GM12878 (cell line): Measurements from ENCODE around the gene MRPL34. TPM values are rescaled to one million over a fixed set of nuclear protein-coding genes. Genes with fewer than 3 reads are reported as not detected.

Experiments
- ATAC-seq: fragments of 200-7000 bp; cut with Tn5 transposase; 3 replicates; pipeline ENCODE4 v1.9.1; 2020; ENCODE audit warnings: mild to moderate bottlenecking, moderate library complexity
- BruUV-seq: library from RNA; stranded (reverse); fragments of 400-500 nt; replicated peaks from 2 replicates; lab custom pipeline; 2021; lab: Mats Ljungman, UMichigan
- CTCF ChIA-PET: fragments of 300-600 bp; sonication (Branson Sonifier 250); formaldehyde crosslinking; extraction: SDS; loops from one replicate; lab custom pipeline; 2021; ENCODE audit warnings: inconsistent platforms; lab: Yijun Ruan, JAX
- POLR2A ChIA-PET: fragments of 350-600 bp; formaldehyde crosslinking; extraction: SDS; loops from one replicate; lab custom pipeline; 2021; ENCODE audit warnings: inconsistent platforms; lab: Charles Lee
- RAD21 ChIA-PET: fragments of 300-600 bp; sonication (Branson Sonifier 250); formaldehyde crosslinking; loops from one replicate; lab custom pipeline; 2023; ENCODE audit warnings: antibody characterized with exemption; ENCODE audit not compliant: unreplicated experiment; lab: Charles Lee
- SMC1A ChIA-PET: fragments of 300-600 bp; sonication (Branson Sonifier 250); formaldehyde crosslinking; loops from one replicate; lab custom pipeline; 2023; ENCODE audit not compliant: unreplicated experiment, uncharacterized antibody; lab: Charles Lee
- DNase-seq: peaks from one replicate; pipeline ENCODE4 v3.0.0-alpha.2; 2011; ENCODE audit warnings: low read depth, low spot score
- FAIRE-seq: peaks from 3 replicates; lab custom pipeline; 2011; peaks lifted over from hg19 to GRCh38; lab: Jason Lieb, UNC
- H2AFZ ChIP-seq: 2 replicates; pipeline ENCODE4 v1.6.0; 2011; ENCODE audit warnings: low read depth, low read length, control low read depth; ENCODE audit not compliant: control insufficient read depth
- H3K27ac ChIP-seq: 2 replicates; pipeline ENCODE4 v1.5.1; 2011; ENCODE audit warnings: control low read depth; ENCODE audit not compliant: control insufficient read depth, insufficient read depth
- H3K27me3 ChIP-seq, 2 experiments: replicated peaks in 1 of 2; 2 replicates each; pipeline versions ENCODE4 v1.6.0 to v1.6.1; 2011; ENCODE audit warnings: low read length in 1 of 2; ENCODE audit not compliant: control insufficient read depth in 2 of 2, insufficient read depth in 2 of 2
- H3K36me3 ChIP-seq, 2 experiments: 2 replicates each; pipeline ENCODE4 v1.5.1; 2011; ENCODE audit warnings: low read length in 1 of 2; ENCODE audit not compliant: control insufficient read depth in 2 of 2, insufficient read depth in 2 of 2
- H3K4me1 ChIP-seq: 2 replicates; pipeline ENCODE4 v1.6.1; 2011; ENCODE audit warnings: mild to moderate bottlenecking, low read length, moderate library complexity, mixed read lengths; ENCODE audit not compliant: control insufficient read depth, insufficient read depth
- H3K4me2 ChIP-seq: 2 replicates; pipeline ENCODE4 v1.6.0; 2011; ENCODE audit warnings: control low read depth; ENCODE audit not compliant: control insufficient read depth, insufficient read depth
- H3K4me3 ChIP-seq: fragments of 200-600 bp; sonication (generic); 2 replicates; pipeline ENCODE4 v1.5.1; 2016
- H3K79me2 ChIP-seq: 2 replicates; pipeline ENCODE4 v1.6.0; 2011; ENCODE audit warnings: low read length; ENCODE audit not compliant: control insufficient read depth, insufficient read depth
- H3K9ac ChIP-seq: 2 replicates; pipeline ENCODE4 v1.8.0; 2011; ENCODE audit warnings: low read length, control low read depth, mixed read lengths; ENCODE audit not compliant: control insufficient read depth, insufficient read depth
- H3K9me3 ChIP-seq: replicated peaks from 3 replicates; pipeline ENCODE4 v1.5.1; 2011; ENCODE audit warnings: mild to moderate bottlenecking, low read length; ENCODE audit not compliant: control insufficient read depth, insufficient read depth
- H4K20me1 ChIP-seq: 2 replicates; pipeline ENCODE4 v1.6.0; 2011; ENCODE audit not compliant: control insufficient read depth, insufficient read depth
- BACH1 ChIP-seq: fragments of 450-650 bp; IDR thresholded peaks from 2 replicates; pipeline ENCODE4 v1.6.1; 2017; ENCODE audit warnings: mild to moderate bottlenecking, borderline replicate concordance
- BCL11A ChIP-seq: IDR thresholded peaks from 2 replicates; pipeline ENCODE4 v1.6.1; 2011; ENCODE audit warnings: low read depth, low read length
- EZH2 ChIP-seq: IDR thresholded peaks from 2 replicates; pipeline ENCODE4 v1.6.1; 2012; ENCODE audit warnings: low read depth, mild to moderate bottlenecking, control low read depth, inconsistent platforms, low read length, borderline replicate concordance; ENCODE audit not compliant: control insufficient read depth
- IKZF1 ChIP-seq: fragments of 450-650 bp; conservative IDR thresholded peaks from 2 replicates; pipeline ENCODE4 v1.6.1; 2017; ENCODE audit warnings: antibody characterized with exemption, mild to moderate bottlenecking
- IRF4 ChIP-seq: IDR thresholded peaks from 2 replicates; pipeline ENCODE4 v1.6.1; 2011; ENCODE audit warnings: low read depth, low read length
- RAD21 ChIP-seq: IDR thresholded peaks from 2 replicates; pipeline ENCODE4 v1.6.1; 2011; ENCODE audit warnings: mild to moderate bottlenecking, low read depth, low read length, moderate library complexity; ENCODE audit not compliant: insufficient read depth
- RAD51 ChIP-seq: fragments of 450-650 bp; IDR thresholded peaks from 2 replicates; pipeline ENCODE4 v1.6.1; 2016; ENCODE audit warnings: moderate library complexity, mild to moderate bottlenecking, inconsistent platforms
- TAF1 ChIP-seq: IDR thresholded peaks from 2 replicates; pipeline ENCODE4 v1.6.1; 2011; ENCODE audit warnings: mild to moderate bottlenecking, low read depth, low read length, borderline replicate concordance
- whole genome bisulfite sequencing: methylation state at CpG from one replicate; pipeline ENCODE4 v1.1.6; 2016; ENCODE audit warnings: low lambda C conversion rate; ENCODE audit not compliant: insufficient replicate concordance, insufficient coverage; ENCODE audit errors: missing lambda C conversion rate; 5-methylcytosine and 5-hydroxymethylcytosine counted together
- in situ Hi-C: fragments of 300-500 bp; cut with MboI; formaldehyde crosslinking; loops from 9 replicates; pipeline ENCODE4 v1.14.3; 2018; ENCODE audit warnings: mixed read lengths
- intact Hi-C: fragments of 100-400 bp; cut with micrococcal nuclease; formaldehyde crosslinking; loops from one replicate; pipeline ENCODE4 v1.14.2; 2022; ENCODE audit not compliant: unreplicated experiment
- polyA plus RNA-seq, 11 experiments: library from polyadenylated mRNA; depleted of rRNA in 4 of 11; unstranded in 6 of 11; stranded (reverse) in 5 of 11; fragments of >200 nt; fragmentation: Nextera tagmentation in 4 of 11; fragmentation: Illumina TruSeq in 1 of 11; extraction: Ambion mirVana in 4 of 11; extraction: Trizol in 1 of 11; gene quantifications; 1 replicate in 1 of 11; 2 replicates in 10 of 11; pipeline versions ENCODE4 v1.2.1 to v1.2.3, GENCODE V29; 2011 to 2016; ENCODE audit warnings: inconsistent platforms in 2 of 11, missing spikeins in 2 of 11, low read depth in 1 of 11
- total RNA-seq, 4 experiments: library from RNA; depleted of rRNA in 3 of 4; stranded (reverse); fragments of >200 nt in 3 of 4; fragmentation: Illumina TruSeq in 1 of 4; extraction: Trizol in 1 of 4; gene quantifications; 2 replicates each; pipeline versions ENCODE4 v1.2.1 to v1.2.3, GENCODE V29; 2013 to 2021
- TF ChIP-seq, protein P1 (sequence below): fragments of 450-650 bp; IDR thresholded peaks from 2 replicates; pipeline ENCODE4 v1.6.1; 2017; ENCODE audit warnings: antibody characterized with exemption, mild to moderate bottlenecking, moderate library complexity
- TF ChIP-seq, protein P2 (sequence below): IDR thresholded peaks from 2 replicates; pipeline ENCODE4 v1.6.1; 2012; ENCODE audit warnings: low read depth, low read length, improper control_type of control experiment
- TF ChIP-seq, protein P3 (sequence below): fragments of 150-350 bp; IDR thresholded peaks from 2 replicates; pipeline ENCODE4 v1.6.1; 2014; ENCODE audit warnings: mild to moderate bottlenecking, low read depth, low read length

Gene MRPL34
- total and polyA plus RNA-seq, 10 of the 15 experiments (the other 5 are each of a cell fraction or from before 2014, with no cell fraction given), result 8.6 to 198 (median 78.6) TPM

DNA sequence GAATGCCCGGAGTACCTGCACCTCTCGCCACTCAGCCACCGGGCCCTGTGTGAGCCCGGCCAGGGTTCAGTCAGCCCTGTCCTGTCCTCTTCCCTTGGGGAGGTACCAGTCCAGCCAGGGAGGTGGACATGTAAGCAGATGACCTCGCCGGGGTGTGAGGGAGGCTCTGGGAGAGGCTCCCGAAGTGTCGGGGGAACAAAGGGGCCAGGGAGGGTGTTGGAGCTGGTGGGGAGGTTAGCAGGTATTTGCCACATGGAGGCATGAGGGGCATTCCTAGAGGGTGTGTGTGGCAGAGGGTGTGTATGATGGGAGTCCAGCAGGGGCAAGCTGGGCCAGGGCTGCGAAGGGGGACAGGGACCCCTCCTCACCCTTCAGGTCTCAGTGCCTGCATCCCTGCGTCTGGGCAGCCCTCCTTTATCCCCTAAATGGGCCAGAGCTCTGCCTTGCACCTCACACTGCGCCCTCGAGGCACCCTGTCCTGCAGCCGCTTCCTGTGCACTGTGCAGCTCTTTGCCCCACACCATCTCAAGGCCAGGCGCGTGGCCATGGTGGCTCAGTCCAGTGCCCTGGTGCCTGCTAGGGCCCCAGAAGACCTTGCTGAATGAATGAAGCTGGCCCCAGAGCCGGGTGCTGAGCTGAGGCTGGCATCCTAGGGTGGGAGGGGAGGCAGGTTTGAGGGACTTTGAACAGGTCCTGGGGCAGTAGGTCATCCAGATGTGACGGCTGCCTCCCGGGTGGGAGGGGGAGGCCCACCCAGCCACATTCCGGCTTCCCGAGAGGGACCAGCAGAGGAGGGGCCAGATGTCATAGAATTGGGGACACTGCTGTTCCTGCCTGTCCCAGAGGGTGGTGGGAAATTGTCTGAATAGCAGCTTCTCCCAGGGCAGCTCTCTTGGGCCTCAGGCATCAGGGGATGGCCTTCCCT lies 6.8 kb downstream of the MRPL34 start:
- H3K9me3 ChIP-seq, result no peaks in the 10 kb centered on the region
- no peak overlapping the region for H3K4me3 ChIP-seq
- ChIA-PET SMC1A (no interaction called here), RAD21 (no interaction called here), CTCF (interaction anchor here (0.5 kb wide), 1 partner anchor 403 kb away, joined by 3 read pairs; no protein-coding TSS in a partner anchor), POLR2A (no interaction called here)
- H3K27me3 ChIP-seq, result no peaks in the 10 kb centered on the region
- FAIRE-seq (no peak), ATAC-seq (no peak), DNase-seq (no peak)
- peaks cover 28% of the 10 kb centered on the region for H3K79me2 ChIP-seq
- H3K27ac ChIP-seq, result no peak overlapping the region
- in situ Hi-C loops, result no loop called here
- H2AFZ ChIP-seq, result no peak overlapping the region
- 90% methylated on average over 20 of the region's 20 CpGs for WGBS
- TF ChIP-seq RAD51 (no peak), IKZF1 (no peak), RAD21 (no peak)
- no peak overlapping the region for H3K9ac ChIP-seq
- H3K4me2 ChIP-seq, result no peak overlapping the region
- peaks cover 3% of the 10 kb centered on the region; the same call in 1 of the 2 replicates for H4K20me1 ChIP-seq
- peaks cover 15% of the 10 kb centered on the region for H3K4me1 ChIP-seq
- no TSS peak for BruUV-seq
- intact Hi-C loops, result no loop called here
- peaks cover 8 to 13% of the 10 kb centered on the region in 2 experiments; a peak in 3 of 4 replicates for H3K36me3 ChIP-seq

DNA sequence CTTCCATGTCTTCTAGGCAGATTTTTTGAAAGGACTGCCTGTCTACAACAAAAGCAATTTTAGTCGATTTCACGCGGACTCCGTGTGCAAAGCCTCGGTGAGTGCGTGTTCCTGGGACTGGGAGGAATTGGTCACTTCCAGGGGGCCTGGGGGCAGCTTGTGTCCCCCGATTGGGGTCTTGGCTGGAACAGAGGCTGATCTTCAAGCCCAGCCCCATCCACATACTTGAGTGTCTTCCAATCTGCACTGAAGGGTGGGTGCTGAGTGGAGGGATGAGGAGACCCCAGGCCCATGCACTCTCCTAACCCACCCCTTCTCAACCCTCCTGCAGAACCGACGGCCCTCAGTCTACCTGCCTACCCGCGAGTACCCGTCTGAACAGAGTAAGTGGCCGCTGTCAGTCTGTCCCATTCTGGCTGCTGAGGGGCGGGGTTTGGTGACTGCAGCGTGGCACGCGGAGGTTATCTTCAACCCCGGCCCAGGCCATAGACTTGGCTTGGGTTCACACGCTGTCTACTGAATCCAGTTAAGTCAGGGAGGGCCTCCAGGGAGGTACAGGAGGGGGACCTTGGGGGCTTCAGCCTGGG lies 8.4 kb downstream of the MRPL34 start:
- H3K36me3 ChIP-seq, result peaks cover 10 to 13% of the 10 kb centered on the region in 2 experiments; a peak in 3 of 4 replicates
- intact Hi-C loops, result no loop called here
- no peak for TF ChIP-seq TAF1
- TF ChIP-seq BCL11A, result no peak
- no peak for TF ChIP-seq BACH1
- TF ChIP-seq IRF4, result no peak
- TF ChIP-seq, protein P1, sequence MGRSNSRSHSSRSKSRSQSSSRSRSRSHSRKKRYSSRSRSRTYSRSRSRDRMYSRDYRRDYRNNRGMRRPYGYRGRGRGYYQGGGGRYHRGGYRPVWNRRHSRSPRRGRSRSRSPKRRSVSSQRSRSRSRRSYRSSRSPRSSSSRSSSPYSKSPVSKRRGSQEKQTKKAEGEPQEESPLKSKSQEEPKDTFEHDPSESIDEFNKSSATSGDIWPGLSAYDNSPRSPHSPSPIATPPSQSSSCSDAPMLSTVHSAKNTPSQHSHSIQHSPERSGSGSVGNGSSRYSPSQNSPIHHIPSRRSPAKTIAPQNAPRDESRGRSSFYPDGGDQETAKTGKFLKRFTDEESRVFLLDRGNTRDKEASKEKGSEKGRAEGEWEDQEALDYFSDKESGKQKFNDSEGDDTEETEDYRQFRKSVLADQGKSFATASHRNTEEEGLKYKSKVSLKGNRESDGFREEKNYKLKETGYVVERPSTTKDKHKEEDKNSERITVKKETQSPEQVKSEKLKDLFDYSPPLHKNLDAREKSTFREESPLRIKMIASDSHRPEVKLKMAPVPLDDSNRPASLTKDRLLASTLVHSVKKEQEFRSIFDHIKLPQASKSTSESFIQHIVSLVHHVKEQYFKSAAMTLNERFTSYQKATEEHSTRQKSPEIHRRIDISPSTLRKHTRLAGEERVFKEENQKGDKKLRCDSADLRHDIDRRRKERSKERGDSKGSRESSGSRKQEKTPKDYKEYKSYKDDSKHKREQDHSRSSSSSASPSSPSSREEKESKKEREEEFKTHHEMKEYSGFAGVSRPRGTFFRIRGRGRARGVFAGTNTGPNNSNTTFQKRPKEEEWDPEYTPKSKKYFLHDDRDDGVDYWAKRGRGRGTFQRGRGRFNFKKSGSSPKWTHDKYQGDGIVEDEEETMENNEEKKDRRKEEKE, result no peak
- TF ChIP-seq, protein P2, sequence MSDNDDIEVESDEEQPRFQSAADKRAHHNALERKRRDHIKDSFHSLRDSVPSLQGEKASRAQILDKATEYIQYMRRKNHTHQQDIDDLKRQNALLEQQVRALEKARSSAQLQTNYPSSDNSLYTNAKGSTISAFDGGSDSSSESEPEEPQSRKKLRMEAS, result no peak
- TF ChIP-seq EZH2, result no peak
- TF ChIP-seq, protein P3, sequence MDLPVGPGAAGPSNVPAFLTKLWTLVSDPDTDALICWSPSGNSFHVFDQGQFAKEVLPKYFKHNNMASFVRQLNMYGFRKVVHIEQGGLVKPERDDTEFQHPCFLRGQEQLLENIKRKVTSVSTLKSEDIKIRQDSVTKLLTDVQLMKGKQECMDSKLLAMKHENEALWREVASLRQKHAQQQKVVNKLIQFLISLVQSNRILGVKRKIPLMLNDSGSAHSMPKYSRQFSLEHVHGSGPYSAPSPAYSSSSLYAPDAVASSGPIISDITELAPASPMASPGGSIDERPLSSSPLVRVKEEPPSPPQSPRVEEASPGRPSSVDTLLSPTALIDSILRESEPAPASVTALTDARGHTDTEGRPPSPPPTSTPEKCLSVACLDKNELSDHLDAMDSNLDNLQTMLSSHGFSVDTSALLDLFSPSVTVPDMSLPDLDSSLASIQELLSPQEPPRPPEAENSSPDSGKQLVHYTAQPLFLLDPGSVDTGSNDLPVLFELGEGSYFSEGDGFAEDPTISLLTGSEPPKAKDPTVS, result no peak

More for the DNA sequence above, 8.4 kb downstream of the MRPL34 start:
- Histone ChIP-seq H4K20me1 (peaks cover 3% of the 10 kb centered on the region; the same call in 1 of the 2 replicates), H3K27ac (no peak overlapping the region), H2AFZ (no peak overlapping the region), H3K4me1 (peaks cover 15% of the 10 kb centered on the region), H3K4me3 (no peak overlapping the region), H3K27me3 (no peaks in the 10 kb centered on the region), H3K9me3 (no peaks in the 10 kb centered on the region), H3K9ac (no peak overlapping the region), H3K4me2 (no peak overlapping the region), H3K79me2 (peaks cover 28% of the 10 kb centered on the region)
- BruUV-seq, result no TSS peak
- DNase-seq, result no peak
- POLR2A ChIA-PET, result no interaction called here
- in situ Hi-C loops, result no loop called here
- FAIRE-seq, result no peak
- ATAC-seq, result no peak
- CTCF ChIA-PET, result no interaction called here
- SMC1A ChIA-PET, result no interaction called here
- WGBS, result 98% methylated on average over 19 of the region's 19 CpGs
- RAD21 ChIA-PET, result no interaction called here
